Inflammatory macrophage (primary cell): ENCODE data around the gene CLMN.

ENCODE experiments used
- DNase-seq, 2 donors: peaks; one replicate each; pipeline ENCODE4 v3.0.0-alpha.2; 2020 to 2022

CLMN gene

GRCh38 chr14:95302667-95303506 is 16.8 kb downstream of the CLMN start:
- no peak for DNase-seq

GRCh38 chr14:95301527-95302187 is 18.1 kb downstream of the CLMN start:
- no peak for DNase-seq

- DNase-seq: no peak
Measured at GRCh38 chr14:95300697-95301526, 18.8 kb downstream of the CLMN start.

GRCh38 chr14:95300002-95300696 is 19.6 kb downstream of the CLMN start:
- no peak for DNase-seq

GRCh38 chr14:95299271-95299670 is 20.4 kb downstream of the CLMN start:
- DNase-seq: no peak

- no peak for DNase-seq
Measured at GRCh38 chr14:95297832-95298231, 21.9 kb downstream of the CLMN start.

- DNase-seq: no peak
Measured at GRCh38 chr14:95296966-95297365, 22.7 kb downstream of the CLMN start.

GRCh38 chr14:95295600-95296376 is 23.9 kb downstream of the CLMN start:
- DNase-seq: no peak

GRCh38 chr14:95294834-95295599 is 24.7 kb downstream of the CLMN start:
- no peak for DNase-seq

- DNase-seq: no peak
Measured at GRCh38 chr14:95294320-95294719, 25.4 kb downstream of the CLMN start.

- DNase-seq: no peak
Measured at GRCh38 chr14:95293449-95293848, 26.3 kb downstream of the CLMN start.

GRCh38 chr14:95292660-95293425 is 26.9 kb downstream of the CLMN start:
- DNase-seq: no peak

GRCh38 chr14:95291859-95292542 is 27.7 kb downstream of the CLMN start:
- DNase-seq: peak; percentile 51 to 74

- DNase-seq: peak in 1 of 2 donors; percentile 4
Measured at GRCh38 chr14:95290871-95291431, 28.8 kb downstream of the CLMN start.

- no peak for DNase-seq
Measured at GRCh38 chr14:95290021-95290420, 29.7 kb downstream of the CLMN start.

- no peak for DNase-seq
Measured at GRCh38 chr14:95289323-95290010, 30.2 kb downstream of the CLMN start.

GRCh38 chr14:95288672-95289322 is 30.9 kb downstream of the CLMN start:
- DNase-seq: no peak

- DNase-seq: no peak
Measured at GRCh38 chr14:95287176-95287754, 32.4 kb downstream of the CLMN start.
